Placental pericyte (primary cell): Measurements from ENCODE around the gene KBTBD12. TPM values are rescaled to one million over a fixed set of nuclear protein-coding genes. Genes with fewer than 3 reads are reported as not detected.

ENCODE experiments used
- small RNA-seq: library from RNA; depleted of rRNA; stranded (forward); fragments of <200 nt; gene quantifications from one replicate; pipeline ENCODE3, GENCODE V24; 2012; ENCODE audit warnings: low replicate concordance
- total RNA-seq: library from RNA; depleted of rRNA; stranded (reverse); fragments of >200 nt; gene quantifications from 2 replicates; pipeline ENCODE4 v1.2.3, GENCODE V29; 2012

Gene KBTBD12, protein sequence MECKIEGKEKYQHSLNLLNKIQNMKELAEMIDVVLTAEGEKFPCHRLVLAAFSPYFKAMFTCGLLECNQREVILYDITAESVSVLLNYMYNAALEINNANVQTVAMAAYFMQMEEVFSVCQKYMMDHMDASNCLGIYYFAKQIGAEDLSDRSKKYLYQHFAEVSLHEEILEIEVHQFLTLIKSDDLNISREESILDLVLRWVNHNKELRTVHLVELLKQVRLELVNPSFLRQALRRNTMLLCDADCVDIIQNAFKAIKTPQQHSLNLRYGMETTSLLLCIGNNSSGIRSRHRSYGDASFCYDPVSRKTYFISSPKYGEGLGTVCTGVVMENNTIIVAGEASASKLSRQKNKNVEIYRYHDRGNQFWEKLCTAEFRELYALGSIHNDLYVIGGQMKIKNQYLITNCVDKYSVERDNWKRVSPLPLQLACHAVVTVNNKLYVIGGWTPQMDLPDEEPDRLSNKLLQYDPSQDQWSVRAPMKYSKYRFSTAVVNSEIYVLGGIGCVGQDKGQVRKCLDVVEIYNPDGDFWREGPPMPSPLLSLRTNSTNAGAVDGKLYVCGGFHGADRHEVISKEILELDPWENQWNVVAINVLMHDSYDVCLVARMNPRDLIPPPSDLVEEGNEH
- not detected in 2 replicates for total RNA-seq

GRCh38 chr3:127915115-127915936, at the start of gene KBTBD12:
KBTBD12 (plus strand) TSS chr3:127915232; CDS start chr3:127923062, 7,830 bp downstream.

Small RNA genes lying within 50 kb of the gene (small RNA-seq; reads per million reads assigned to genes)
- gene RNA5SP139: not detected

Other genes with a start within 250 kb of the KBTBD12 start
- 10.2 and 15.1 TPM in 2 replicates for gene ABTB1, start 242.3 kb upstream of the KBTBD12 start, total RNA-seq
- gene MGLL, start 92.7 kb upstream of the KBTBD12 start, total RNA-seq: 10.7 and 123 TPM in 2 replicates
- 482 and 646 TPM in 2 replicates for gene SEC61A1, start 137.2 kb downstream of the KBTBD12 start, total RNA-seq
- 39.2 and 73.4 TPM in 2 replicates for gene RUVBL1, start 208.6 kb downstream of the KBTBD12 start, total RNA-seq
- gene EEFSEC, start 238.2 kb downstream of the KBTBD12 start, total RNA-seq: 5.9 and 8.6 TPM in 2 replicates